NCI-H2171 treated with DMSO at 0.1 percent for 48 hours (cell line): ENCODE data around the gene VWA1.
"Not testable (repeated sequence)": the region's sequence is repeated elsewhere in the genome, so short reads cannot be mapped to it uniquely, and the experiment has no call there.

ENCODE experiments used
- DNase-seq: peaks from one replicate; lab custom pipeline; 2025; lab: John Stamatoyannopoulos, UW

The VWA1 gene

DNA sequence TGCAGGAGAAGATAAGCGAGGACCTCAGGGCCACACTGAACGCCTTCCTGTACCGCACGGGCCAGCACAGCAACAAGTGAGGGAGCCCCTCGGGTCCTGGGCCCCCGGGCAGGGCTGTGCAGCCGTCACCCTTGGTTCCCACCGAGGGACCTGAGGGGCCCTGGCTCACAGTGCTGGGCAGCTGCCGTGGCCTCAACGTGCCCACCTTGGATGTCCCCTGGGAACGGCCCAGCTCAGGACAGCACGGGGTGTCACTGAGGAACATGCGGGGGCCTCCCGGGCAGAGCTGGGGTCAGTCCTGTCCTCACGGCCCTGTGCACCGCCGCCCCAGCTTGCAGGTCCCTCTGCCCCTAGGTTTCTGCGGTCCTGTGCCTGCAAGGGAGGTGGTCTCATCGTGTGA, 23.7 kb downstream of the VWA1 start:
- DNase-seq, result not testable (repeated sequence)

DNA sequence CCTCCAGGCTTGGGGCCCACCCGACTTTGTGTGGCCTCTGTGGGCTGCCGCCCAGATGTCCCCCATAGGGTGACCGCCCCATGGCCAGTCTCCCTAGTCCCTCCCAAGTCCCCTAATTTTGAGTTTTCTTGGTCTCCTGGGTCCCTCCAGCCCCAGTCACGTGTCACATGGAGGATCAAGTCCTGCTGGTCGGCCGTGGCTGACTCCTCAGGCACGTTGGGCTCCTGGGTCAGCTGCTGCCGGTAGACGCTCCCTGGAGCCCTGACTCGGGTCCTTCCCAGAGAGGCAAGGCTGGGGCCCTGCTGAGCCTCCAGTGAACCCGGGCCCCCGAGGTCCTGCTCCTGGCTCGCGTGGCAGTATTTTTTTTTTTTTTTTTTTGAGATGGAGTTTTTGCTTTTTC, 24.2 kb downstream of the VWA1 start:
- DNase-seq, result not testable (repeated sequence)

DNA sequence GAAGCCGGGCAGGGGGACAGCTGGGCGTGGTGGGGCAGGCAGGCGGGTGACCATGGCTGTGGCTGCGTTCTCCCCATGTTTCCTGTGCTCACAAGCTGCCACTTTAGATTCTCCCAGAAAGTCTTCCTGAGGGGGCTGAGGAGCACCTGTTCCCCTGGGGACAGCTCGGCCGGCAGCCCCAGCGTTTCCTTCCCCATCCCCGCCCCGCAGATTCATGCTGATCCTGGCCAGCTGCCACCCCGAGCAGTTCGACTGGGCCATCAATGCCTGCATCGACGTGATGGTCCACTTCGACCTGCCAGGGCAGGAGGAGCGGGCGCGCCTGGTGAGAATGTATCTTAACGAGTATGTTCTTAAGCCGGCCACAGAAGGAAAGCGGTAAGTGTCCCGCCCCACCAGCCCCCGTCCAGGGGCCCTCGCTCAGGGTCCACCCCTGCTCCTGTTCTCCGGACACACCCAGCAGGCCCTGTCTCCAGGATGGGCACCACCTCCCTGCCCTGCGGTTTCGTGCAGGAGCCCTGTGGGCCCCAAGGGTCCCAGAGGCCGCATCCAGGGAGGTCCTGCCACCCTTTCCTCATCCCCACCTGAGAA, 25.1 kb downstream of the VWA1 start:
- no peak for DNase-seq

DNA sequence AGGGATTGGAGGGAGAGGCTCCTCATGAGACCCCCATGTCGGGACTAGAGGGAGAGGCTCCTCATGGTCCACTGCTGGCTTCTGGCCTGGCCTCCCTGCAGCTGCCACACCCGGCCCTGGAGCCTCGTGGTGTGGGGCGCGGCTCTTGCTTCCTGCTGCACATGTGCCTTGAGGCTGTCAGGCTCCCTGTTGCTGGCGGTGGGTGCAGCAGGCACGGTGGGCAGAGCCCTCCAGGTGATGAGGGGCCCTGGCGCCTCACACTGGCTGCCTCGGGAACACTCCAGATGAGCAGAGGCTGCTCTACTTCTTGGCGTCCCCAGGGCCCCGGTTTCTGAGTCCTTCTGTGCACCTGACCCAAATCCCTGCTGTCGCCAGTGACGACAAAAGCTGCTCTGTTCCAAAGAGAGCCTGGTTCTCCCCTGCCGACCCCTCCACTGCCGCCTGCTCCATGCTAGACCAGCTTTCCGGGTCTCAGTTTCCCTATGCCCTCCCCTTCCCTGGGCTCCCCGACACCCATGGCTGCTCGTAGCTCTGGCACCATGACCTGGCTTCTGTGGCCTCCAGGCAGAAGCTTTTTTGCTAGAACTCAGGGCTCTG, 26.3 kb downstream of the VWA1 start:
- DNase-seq, result peak; percentile 49

DNA sequence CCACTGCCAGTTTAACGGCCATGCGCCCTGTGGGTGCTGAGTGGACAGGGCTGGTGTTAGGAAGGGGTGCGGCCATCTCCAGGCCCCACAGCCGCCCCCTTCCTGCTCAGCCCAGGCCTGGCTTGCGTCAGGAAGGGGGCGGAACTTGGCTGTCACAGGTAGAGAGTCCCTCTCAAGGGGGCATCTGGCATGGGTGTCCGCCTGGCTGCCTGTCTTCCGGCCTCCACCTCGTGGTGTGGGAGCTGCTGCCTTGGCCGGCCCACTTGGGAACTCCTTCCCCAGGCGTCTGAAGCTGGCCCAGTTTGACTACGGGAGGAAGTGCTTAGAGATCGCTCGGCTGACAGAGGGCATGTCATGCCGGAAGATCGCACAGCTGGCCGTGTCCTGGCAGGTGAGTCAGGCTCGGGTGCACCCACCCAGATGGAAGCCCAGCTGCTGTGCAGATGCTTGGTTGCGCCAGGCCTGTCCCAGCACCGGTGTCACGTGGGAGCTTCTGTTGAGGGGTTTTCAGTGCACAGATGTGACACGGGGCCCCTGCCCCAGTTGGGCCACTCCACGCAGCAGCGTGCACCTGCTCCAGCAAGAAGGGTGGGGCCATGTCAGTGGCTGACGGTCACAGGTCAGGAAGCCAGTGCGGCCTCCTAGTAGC, 27.0 kb downstream of the VWA1 start:
- DNase-seq, result peak; percentile 98

DNA sequence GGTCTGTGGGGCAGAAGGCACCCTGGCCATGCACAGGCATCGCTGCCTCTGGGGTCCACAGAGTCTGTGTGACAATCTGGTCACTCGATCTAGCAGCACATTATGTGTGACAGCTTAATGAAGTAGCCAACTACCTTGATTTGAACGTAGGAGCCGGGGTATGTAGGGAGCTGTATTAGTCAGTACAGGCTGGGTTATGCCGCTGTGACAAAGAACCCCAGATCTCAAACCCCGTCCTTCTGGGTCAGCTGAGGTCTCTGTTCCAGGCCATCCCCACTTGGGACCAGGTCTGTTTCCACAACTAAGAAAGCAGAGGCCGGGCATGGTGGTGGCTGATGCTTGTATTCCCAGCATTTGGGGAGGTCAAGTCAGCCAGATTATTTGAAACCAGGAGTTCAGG, 27.8 kb downstream of the VWA1 start:
- DNase-seq, result no peak

DNA sequence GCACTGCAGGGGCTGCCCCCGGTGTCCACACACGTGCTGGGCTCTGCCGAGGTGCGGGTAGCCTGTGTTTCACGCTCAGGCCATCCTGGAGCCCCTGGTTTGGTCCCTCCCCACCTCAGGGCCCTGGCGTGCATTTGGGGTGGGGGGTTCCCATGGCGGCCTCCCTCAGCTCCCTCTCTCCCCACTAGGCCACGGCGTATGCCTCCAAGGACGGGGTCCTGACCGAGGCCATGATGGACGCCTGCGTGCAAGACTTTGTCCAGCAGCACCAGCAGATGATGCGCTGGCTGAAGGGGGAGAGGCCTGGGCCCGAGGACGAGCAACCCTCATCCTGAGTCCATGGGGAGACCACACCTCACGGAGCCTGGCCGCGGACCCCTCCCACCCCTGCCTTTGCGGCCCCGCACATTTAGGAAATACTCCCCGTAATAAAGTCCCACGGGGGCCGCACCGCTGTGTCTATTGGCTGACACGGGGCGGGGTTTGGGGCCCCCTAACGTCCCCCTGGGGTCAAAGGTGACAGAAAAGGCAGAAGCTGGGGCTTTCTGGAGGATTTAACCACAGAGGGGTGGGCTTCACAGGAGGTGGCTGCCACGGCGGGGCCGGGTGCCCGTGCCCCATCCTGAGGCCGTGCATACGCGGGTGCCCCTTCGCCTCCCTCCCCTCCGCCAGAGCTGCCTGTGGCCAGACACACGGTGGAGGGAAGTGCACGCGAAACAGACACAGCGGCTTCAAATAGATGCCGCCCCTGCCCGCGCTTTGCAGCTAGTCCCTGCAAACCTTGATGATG, 32.9 kb downstream of the VWA1 start:
- DNase-seq, result not testable (repeated sequence)

DNA sequence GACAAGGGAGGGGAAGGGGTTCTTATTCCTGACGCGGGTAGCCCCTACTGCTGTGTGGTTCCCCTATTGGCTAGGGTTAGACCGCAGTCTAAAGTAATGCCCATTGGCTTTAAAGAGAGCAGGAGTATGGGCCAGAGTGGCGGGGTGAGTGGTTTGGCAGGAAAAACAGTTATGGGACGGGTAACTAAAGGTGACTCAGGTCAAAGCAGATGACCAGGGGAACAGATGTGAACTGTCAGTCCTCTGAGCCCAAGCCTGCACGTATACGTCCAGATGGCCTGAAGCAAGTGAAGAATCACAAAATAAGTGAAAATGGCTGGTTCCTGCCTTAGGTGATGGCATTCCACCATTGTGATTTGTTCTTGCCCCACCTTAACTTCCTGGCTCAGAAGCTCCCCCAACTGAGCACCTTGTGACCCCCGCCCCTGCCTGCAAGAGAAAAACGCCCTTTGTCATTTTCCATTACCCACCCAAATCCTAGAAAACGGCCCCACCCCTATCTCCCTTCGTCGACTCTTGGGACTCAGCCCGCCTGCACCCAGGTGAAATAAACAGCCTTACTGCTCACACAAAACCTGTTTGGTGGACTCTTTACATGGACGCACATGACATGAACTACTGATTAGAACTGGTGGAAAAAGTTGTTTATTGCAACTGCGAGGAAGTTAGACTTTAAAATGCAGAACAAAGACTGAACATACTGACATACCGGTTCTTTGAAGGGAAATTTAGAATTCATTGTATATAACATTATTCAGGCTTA, 35.3 kb downstream of the VWA1 start:
- peak; percentile 69 for DNase-seq

DNA sequence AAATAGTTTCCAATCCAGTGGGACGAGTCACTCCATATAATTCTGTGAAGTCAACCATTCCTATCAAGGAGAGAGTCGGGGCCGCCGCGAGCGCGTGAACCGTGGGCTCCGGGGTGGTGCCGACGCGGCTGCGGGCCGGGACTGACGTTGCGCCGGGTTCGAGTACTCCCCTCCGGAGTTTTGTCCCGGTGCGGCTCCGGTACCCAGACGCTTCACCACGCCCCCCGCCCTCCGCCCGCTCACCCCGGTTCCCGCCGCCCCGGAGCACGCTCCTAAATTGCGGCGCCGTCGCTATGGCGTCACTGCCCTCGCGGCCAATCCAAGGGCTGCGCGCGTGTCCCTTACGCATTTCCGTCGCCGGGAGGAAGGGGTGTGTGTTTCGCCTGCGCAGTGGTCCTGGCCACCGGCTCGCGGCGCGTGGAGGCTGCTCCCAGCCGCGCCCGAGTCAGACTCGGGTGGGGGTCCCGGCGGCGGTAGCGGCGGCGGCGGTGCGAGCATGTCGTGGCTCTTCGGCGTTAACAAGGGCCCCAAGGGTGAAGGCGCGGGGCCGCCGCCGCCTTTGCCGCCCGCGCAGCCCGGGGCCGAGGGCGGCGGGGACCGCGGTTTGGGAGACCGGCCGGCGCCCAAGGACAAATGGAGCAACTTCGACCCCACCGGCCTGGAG, 36.0 kb downstream of the VWA1 start, which contains the start of gene ATAD3B:
Gene ATAD3B, plus strand, starts transcription at position 377 of the 664 bp plus-strand sequence. Its CDS starts 120 bp downstream, at position 497.
- DNase-seq, result peak; percentile 94

DNA sequence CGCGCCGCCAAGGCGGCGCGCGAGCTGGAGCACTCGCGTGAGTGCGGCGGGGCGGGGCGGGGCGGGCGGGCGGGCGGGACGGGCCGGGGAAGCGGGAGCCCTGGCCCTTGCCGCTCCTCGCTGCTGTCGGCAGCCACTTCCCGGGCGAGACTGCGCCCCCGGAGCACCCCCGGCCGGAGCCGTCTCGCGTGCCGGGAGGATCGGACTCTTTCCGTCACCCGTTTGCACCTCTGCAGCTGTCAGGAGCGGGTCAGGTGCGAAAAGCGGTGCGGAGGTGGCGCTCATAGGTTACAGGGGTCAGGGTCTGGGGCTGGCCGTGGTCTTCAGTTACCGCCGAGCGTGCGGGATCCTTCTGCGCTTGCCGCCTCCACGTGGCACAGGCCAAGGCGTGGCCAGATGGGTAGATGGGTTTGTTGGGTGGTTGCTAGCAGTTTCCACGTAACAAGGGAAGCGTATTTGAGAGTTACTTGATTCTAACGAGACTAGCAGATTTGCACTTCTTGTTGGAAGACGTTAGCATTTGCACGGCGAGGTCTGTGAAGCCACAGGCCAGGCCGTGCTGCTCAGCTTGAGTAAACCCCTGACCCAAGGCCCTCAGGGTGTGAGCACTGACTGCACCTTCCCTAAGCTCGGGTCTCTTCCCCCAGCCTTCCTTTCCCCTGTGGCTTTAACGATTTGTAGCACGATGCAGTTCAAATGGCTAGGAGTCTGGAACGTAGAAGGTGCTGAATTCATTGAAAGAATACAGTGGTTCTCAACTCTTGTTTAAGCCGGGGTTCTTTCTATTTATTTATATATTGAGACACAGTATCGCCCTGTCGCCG, 36.8 kb downstream of the VWA1 start:
- DNase-seq, result not testable (repeated sequence)

DNA sequence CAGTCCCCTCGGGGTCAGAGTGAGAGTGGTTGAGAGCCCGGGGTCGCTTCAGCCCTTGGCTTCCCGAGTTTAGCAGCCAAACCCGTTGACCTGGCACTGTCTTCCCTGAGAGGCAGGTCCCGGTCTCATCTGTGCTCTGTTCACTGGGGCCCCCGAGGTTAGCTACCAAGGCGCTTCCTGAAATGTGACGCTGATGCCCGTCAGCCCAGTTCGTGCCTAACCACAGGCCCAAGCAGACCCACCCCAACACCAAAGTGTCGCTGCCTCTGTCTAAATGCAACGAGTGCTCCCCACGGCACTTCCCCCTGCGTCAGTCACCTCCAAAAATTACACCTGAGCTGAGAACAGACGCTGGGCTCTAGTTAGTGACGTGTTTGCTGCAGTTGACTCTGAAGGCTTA, 40.5 kb downstream of the VWA1 start:
- DNase-seq, result not testable (repeated sequence)

DNA sequence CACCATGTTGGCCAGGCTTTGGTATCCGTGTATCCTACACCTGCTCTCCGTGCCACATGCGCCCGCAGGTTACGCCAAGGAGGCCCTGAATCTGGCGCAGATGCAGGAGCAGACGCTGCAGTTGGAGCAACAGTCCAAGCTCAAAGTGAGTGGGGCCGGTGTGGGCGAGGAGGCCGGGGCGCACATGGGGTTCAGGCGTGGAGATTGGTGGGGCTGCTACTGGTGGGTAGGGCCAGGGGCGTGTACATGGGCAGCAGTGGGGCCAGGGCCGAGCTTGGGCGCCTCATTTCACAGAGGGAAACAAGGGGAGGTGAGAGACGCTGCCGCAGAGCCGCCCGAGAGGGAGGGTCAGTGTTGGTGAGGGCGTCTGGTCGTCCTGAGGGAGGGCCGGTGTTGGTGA, 41.7 kb downstream of the VWA1 start:
- no peak for DNase-seq

DNA sequence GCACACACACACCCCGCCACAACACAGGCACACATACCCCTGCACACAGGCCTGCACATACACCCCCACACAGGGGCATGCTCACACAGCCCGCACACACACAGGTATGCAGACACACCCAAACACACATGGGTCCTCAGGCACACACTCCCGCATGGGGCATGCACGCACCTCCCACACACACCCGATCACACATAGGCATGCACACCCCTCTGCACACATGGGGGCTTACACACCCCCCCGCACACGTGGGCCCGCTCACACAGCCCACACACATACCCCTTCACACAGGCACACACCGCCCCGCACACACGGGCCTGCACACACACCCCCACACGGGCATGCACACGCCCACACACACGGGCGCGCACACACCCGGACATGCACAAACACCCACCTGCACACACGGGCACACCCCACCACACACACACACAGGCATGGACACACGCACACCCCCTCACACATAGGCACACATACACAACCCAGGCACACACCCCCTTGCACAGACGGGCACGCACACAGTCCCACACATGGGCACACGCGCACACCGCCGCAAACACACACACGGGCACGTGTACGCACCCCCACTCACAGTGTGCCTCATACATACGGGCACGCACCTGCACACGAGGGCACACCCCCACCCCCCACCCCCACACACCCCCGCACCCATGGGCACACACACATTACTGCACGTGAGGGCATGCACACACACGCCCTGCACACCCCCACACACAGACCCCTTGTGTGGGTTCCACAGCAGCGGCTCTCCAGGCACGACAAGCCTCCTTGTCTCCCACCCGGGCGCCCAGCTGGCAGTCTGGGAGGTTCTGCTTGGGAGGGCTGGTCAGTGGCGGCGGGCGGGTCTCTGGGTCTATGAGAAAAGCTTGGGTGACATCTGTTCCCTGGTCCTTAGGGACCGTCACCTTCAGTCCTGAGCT, 44.3 kb downstream of the VWA1 start:
- DNase-seq, result no peak

DNA sequence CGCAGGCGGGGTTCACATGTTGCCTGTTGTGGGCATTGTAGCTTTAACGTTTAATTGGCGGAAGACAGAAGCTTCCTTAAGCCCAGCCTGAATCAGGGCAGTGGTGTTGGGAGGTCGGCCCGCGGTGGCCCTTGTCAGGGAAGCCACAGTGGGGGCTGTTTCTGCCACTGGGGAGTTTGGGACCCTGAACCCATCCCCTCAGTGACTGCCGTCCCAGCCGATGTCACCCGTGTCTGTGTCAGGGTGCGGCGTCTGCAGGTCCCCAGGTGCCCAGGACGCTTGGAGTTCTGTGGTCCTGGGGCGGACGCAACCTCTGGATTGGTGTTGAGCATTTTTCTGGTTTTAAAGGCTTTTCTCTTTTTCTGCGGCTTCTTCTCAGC, 45.0 kb downstream of the VWA1 start:
- not testable (repeated sequence) for DNase-seq

DNA sequence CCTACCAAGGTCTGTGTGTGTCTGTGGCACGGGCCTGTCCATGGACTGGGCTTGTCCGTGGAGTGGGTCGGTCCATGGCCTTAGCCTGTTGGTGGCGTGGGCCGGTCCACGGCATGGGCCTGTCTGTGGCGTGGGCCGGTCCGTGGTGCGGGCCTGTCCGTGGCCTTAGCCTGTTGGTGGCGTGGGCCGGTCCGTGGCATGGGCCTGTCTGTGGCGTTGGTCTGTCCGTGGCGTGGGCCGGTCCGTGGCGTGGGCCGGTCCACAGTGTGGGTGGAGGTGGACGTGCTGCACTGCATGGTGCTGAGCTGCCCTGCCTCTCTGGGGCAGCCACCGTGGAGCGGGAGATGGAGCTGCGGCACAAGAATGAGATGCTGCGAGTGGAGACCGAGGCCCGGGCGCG, 46.3 kb downstream of the VWA1 start:
- DNase-seq, result not testable (repeated sequence)

DNA sequence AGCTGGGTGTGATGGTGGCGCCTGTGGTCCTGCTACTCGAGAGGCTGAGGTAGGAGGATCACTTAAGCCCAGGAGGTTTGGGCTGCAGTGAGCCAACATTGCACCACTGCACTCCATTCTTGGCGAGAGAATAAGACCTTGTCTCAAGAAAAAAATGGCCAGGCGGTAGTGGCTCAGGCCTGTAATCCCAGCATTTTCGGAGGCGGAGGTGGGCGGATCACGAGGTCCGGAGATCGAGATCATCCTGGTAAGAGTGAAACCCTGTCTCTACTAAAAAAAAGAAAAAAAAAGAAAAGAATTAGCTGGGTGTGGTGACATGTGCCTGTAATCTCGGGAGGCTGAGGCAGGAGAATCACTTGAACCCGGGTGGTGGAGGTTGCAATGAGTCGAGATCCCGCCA, 47.4 kb downstream of the VWA1 start:
- no peak for DNase-seq

DNA sequence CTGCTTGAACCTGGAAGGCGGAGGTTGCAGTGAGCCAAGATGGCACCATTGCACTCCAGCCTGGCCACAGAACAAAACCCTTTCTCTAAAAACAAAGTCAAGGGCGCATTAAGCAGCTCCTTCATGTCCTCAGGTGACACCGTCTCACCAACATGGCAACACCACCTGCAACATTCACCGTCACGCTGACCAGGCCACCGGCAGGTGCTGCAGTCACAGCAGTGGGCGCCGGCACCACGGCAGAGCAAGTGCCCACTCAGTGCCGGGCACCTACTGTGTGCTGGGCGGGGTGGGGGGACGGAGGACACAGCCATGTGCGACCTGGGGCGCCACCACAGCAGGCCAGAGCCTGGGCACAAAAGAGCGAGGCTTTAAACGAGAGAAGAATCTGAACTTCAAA, 48.2 kb downstream of the VWA1 start:
- DNase-seq, result no peak

DNA sequence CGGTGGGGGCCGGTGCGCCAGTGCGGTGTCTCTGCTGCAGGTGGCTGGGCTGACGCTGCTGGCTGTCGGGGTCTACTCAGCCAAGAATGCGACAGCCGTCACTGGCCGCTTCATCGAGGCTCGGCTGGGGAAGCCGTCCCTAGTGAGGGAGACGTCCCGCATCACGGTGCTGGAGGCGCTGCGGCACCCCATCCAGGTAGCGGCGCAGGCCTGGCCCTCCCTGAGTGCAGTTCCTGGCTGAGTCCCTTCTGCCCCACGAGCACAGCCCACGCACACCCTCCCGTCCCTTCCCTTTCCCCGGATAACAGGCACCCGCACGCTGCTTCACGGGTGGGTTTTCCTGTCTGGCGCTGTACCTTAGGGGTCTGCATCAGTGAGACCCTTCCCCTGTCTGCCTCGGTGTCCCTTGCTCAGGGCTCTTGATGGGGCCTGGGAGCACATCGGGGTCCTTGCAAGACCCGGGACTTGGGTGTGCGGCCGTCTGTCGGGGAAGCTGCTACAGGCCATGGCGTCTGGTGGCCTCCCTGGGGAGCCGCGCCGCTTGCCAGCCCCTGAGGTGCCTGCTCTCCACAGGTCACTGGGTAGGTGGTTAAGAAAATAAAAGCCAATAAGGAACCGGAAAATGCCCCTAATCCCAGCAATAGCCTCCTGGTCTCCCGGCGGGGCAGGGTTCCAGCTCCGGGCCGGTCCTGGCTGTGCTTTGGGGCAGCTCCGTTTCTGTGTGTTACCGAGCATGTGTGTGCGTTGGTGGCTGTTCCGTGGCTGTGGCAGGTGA, 49.7 kb downstream of the VWA1 start:
- DNase-seq, result not testable (repeated sequence)
